ENCODE data around the gene RAX.

Gene RAX

DNA sequence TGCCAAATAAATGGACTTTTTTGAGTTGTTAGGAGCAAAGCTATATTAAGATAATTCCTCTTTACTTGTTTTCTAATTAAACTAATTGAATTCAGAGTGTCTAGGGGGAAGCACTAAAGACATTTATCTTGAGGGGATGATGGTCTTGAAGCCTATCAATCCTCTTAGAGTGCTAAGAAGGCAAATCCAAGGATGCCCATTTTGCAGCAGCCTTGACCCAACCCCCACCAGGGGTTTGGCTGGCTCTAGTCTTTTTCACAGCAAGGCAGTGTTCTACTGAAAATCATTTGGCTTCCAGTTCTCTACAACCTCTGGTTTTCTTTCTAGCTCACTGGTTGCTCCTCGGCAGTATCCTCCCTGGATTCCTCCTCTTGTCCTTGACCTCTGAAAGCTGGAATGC, 6.5 kb upstream of the RAX start:
- Mint-ChIP-seq H3K27ac (no peak overlapping the region), H3K9me3 (no peaks in the 10 kb centered on the region), H3K36me3 (no peaks in the 10 kb centered on the region), H3K4me3 (no peak overlapping the region), H3K4me1 (peaks cover 1% of the 10 kb centered on the region)
- ATAC-seq (no peak), DNase-seq (ENCODE audit: low spot score in 2 of 2) (no peak)

DNA sequence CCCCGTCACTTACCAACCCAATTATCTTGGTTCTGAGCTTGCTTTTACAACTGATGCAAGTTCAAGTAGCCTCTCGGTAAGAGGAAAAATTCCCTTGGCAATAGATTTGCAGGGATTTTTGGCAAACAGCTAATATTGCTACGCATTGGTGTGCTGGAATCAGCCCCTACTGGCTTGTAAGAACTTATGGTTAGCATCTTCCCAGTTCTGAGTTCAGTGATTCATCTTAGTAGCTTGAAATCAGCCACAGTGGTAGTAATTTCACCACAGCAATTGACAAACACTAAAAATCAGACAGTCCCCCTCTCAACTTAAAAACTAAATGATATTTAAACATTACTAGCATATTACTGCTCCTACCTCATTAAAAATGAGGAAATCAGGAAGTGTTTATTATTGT, 5.9 kb upstream of the RAX start:
- ATAC-seq (peak; percentile 70), DNase-seq (ENCODE audit: low spot score in 2 of 2) (no peak)
- Mint-ChIP-seq H3K27ac (no peak overlapping the region), H3K36me3 (no peaks in the 10 kb centered on the region), H3K9me3 (no peaks in the 10 kb centered on the region), H3K4me3 (no peak overlapping the region), H3K4me1 (peaks cover 7% of the 10 kb centered on the region)

DNA sequence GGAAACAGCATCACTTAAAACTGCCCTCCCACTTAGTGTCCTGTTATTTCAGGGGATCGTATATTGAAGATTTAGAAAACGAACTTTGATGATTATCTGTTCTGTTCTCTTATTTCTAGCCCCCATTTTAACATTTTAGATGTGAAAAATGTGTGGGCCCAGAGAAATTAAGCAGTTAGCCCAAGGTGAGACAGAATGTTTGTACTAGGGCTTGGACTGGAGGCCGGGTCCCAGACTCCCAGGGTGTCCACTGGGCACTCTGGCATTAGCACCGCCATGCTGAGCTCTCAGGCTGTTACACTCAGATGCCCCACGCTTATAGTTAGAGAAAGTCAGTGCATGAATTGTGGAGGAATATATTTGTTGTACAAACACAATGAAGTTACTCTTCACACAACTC, 5.5 kb upstream of the RAX start:
- Mint-ChIP-seq H3K4me3 (no peak overlapping the region), H3K27ac (no peak overlapping the region), H3K9me3 (no peaks in the 10 kb centered on the region), H3K4me1 (peaks cover 11% of the 10 kb centered on the region), H3K36me3 (no peaks in the 10 kb centered on the region)
- no peak for ATAC-seq
- no peak for DNase-seq (ENCODE audit: low spot score in 2 of 2)

GRCh38 chr18:59276047-59276446, 2.8 kb upstream of the RAX start:
- H3K27ac Mint-ChIP-seq, result no peak overlapping the region
- H3K4me3 Mint-ChIP-seq, result no peak overlapping the region
- peaks cover 16% of the 10 kb centered on the region for H3K4me1 Mint-ChIP-seq
- H3K9me3 Mint-ChIP-seq, result no peaks in the 10 kb centered on the region
- no peak for ATAC-seq
- H3K36me3 Mint-ChIP-seq, result no peaks in the 10 kb centered on the region
- DNase-seq (ENCODE audit: low spot score in 2 of 2), result no peak

DNA sequence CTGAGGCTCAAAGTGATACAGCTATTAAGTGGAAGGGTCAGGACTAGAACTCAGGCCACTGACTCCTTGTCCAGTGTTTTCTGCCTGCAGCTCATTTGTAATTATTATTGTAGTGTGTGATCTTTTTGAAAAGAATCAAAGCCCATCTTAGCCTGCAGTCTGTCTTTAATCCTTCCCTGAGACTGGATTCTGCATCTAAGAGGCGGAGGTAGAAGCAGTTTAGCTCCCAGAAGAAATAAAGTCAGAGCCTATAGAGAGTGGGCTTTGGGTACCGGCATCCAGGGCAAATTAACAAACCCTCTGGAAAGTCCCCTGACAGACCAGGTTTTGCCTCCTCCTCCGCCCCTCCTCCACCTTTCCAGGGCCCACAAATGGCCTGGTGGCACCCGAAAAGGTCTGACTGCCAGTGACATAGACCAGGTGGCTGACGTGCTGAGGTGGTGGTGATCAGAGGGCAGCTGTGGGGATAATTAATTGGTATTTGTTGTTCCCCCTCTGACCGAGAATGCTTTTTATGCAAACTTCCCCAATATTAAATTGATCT, 2.2 kb upstream of the RAX start:
- ATAC-seq, result no peak
- Mint-ChIP-seq H3K9me3 (no peaks in the 10 kb centered on the region), H3K4me3 (no peak overlapping the region), H3K27ac (no peak overlapping the region), H3K36me3 (no peaks in the 10 kb centered on the region), H3K4me1 (peaks cover 16% of the 10 kb centered on the region)
- DNase-seq (ENCODE audit: low spot score in 2 of 2), result no peak

DNA sequence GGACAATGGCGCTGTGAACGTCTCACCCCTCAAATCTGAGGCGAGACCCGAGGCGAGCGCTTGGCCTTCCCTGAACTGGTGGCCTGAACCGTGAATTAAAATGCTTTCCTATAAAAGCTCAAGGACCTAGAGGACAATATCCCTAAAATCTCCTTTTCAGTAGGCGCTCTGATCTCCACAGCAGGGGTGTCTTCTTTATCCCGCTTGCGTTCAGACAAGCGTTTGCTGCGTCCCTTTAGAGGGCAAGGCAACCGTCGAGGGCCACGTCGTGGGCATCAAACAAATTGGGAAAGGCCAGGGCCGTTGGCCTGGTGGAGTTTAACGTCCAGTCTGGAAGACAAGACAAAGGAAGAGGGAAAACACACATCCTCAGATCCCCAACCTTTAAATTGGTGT, 1.3 kb upstream of the RAX start:
- no peak overlapping the region for H3K27ac Mint-ChIP-seq
- DNase-seq (ENCODE audit: low spot score in 2 of 2) (no peak), ATAC-seq (no peak)
- no peaks in the 10 kb centered on the region for H3K36me3 Mint-ChIP-seq
- H3K4me1 Mint-ChIP-seq, result peaks cover 20% of the 10 kb centered on the region
- H3K9me3 Mint-ChIP-seq, result no peaks in the 10 kb centered on the region
- H3K4me3 Mint-ChIP-seq, result no peak overlapping the region

- H3K27ac Mint-ChIP-seq, result no peak overlapping the region
- peak overlapping the region; percentile 30 for H3K4me3 Mint-ChIP-seq
- ATAC-seq (no peak), DNase-seq (ENCODE audit: low spot score in 2 of 2) (no peak)
- no peaks in the 10 kb centered on the region for H3K36me3 Mint-ChIP-seq
- peaks cover 22% of the 10 kb centered on the region for H3K4me1 Mint-ChIP-seq
- no peaks in the 10 kb centered on the region for H3K9me3 Mint-ChIP-seq
These were observed 692 bp upstream of the RAX start for GRCh38 chr18:59273759-59274532.

DNA sequence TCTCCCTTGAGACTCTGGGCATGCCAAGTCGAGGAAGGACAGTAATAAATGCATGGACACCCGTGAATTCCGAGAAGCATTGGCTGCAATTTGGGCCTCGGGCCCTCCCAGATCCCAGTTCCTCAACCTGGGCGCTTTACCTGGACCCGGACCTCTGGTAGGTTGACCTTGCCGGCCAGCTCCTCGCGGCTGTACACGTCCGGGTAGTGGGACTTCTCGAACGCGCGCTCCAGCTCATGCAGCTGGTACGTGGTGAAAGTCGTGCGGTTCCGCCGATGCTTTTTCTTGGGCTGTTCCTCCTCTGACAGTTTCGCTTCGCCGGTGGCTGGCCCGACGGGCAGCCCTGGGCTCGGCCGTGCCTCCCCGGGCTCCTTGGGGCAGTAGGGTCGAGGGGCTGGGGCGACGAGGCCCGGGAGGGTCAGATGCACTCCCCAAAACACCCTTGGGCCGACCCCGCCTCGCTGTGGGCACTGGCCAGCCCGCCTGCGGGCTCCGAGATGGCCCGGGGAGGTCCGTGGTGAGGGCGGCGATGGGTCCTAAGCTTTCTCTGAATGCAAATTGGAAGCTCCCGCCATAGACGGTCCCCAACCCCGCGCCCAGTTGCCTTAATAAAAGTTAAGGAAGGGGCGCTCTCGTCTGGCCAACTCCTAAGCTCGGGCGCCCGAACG, 899 bp downstream of the RAX start:
- no peak for ATAC-seq
- H3K9me3 Mint-ChIP-seq, result no peaks in the 10 kb centered on the region
- H3K36me3 Mint-ChIP-seq, result no peaks in the 10 kb centered on the region
- no peak overlapping the region for H3K4me3 Mint-ChIP-seq
- DNase-seq (ENCODE audit: low spot score in 2 of 2), result no peak
- H3K27ac Mint-ChIP-seq, result no peak overlapping the region
- peaks cover 32% of the 10 kb centered on the region for H3K4me1 Mint-ChIP-seq

GRCh38 chr18:59271606-59272220, 1.5 kb downstream of the RAX start:
- Mint-ChIP-seq H3K36me3 (no peaks in the 10 kb centered on the region), H3K27ac (no peak overlapping the region), H3K9me3 (no peaks in the 10 kb centered on the region), H3K4me1 (peaks cover 32% of the 10 kb centered on the region), H3K4me3 (no peak overlapping the region)
- ATAC-seq, result no peak
- DNase-seq (ENCODE audit: low spot score in 2 of 2), result no peak

DNA sequence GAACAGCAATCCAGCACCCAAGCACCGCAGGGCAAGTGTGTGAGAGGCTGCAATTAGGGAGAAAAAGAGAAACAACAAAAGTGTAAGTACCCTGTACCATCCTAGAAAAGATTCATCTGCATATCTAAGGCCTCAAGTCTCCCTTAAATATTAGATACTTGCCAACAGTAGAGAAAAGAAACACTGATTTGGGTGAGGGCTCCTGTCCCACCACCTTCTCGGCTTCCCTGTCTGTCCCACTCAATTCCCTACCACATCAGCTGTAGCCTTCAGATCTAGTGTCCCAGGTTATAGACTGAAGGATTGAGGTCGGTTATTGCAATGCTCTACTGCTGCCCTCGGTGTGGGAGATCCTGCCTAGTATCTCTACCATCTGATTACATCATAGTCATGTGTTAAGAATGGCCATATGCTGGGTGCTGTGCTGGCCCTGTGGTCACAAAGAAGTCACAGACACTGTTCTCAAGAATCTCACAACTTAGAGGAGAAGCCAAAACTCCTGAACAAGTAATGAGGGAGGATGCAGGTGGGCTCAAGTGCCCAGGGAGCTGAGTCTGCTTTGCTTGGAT, 2.5 kb downstream of the RAX start:
- Mint-ChIP-seq H3K36me3 (no peaks in the 10 kb centered on the region), H3K4me1 (peaks cover 32% of the 10 kb centered on the region), H3K9me3 (no peaks in the 10 kb centered on the region), H3K4me3 (no peak overlapping the region), H3K27ac (no peak overlapping the region)
- DNase-seq (ENCODE audit: low spot score in 2 of 2) (no peak), ATAC-seq (no peak)

- ATAC-seq (no peak), DNase-seq (ENCODE audit: low spot score in 2 of 2) (no peak)
- Mint-ChIP-seq H3K36me3 (no peaks in the 10 kb centered on the region), H3K9me3 (no peaks in the 10 kb centered on the region), H3K4me3 (peak overlapping the region; percentile 54), H3K4me1 (peaks cover 30% of the 10 kb centered on the region), H3K27ac (no peak overlapping the region)
These were observed 3.6 kb downstream of the RAX start for GRCh38 chr18:59269563-59270119.

- ATAC-seq (peak; percentile 78), DNase-seq (ENCODE audit: low spot score in 2 of 2) (peak; percentile 33 to 63)
- no peaks in the 10 kb centered on the region for H3K9me3 Mint-ChIP-seq
- H3K4me1 Mint-ChIP-seq, result peaks cover 24% of the 10 kb centered on the region
- peak overlapping the region; percentile 54 for H3K4me3 Mint-ChIP-seq
- H3K27ac Mint-ChIP-seq, result no peak overlapping the region
- no peaks in the 10 kb centered on the region for H3K36me3 Mint-ChIP-seq
These were observed 4.3 kb downstream of the RAX start for GRCh38 chr18:59268721-59269562.

DNA sequence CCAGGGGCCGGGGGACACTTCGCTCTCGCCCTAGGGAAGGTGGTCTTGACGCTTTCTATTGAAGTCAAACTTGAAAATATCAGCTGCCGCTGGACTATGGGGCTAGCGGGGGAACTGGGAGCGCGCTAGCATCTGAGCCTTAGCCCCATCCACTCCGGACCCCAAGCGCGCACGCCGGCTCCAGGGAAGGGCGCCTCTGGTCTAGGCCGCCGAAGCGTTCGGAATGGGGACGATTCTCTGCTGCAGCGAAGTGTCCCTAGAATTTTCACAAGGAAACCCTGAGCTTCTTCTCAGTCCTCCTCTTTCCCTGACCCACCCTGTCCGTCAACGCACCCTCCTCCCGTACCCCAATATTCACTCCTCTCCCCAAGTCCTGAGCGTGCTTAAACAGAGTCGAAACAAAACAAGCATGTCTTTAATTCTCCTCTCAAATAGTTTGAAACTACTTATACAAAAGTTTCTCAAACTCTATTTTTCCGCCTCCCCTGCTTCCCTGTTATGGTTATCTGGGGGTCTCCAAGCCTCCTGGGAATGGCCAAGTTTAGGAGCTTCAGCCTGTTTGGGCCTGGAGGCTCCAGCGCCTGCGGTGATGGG, 5.0 kb downstream of the RAX start:
- H3K36me3 Mint-ChIP-seq, result no peaks in the 10 kb centered on the region
- ATAC-seq, result no peak
- peaks cover 22% of the 10 kb centered on the region for H3K4me1 Mint-ChIP-seq
- no peak for DNase-seq (ENCODE audit: low spot score in 2 of 2)
- H3K4me3 Mint-ChIP-seq, result peak overlapping the region; percentile 54
- H3K27ac Mint-ChIP-seq, result no peak overlapping the region
- no peaks in the 10 kb centered on the region for H3K9me3 Mint-ChIP-seq

DNA sequence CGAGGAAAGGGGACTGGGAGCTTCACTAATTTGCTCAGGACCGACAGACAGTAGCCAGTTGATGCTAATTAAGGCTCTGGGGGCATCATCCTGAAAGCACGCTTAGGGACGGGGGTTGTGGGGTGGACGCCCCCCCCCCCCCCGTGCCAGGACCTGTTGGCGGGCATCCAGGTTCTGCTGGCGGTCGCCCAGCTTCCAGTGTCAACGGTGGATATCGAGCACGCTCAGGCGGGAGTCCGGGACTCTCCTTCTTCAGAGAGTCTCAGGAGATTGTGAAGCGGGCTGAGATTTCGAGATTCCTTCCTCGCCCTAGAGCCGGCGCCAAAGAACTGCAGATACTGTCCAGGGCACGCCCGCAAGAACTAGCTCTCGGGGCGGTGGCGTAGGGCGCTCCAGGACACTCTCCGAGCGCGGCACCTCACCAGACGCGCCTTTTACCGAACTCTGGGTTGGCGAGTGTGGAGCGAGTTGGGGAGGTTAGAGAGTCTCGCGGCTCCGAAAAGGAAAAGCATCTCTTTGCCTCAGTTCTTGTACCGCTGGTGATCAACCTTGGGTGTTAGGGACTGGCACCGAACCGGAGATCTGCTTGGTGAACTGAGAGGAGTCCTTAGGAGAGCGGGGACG, 5.6 kb downstream of the RAX start:
- Mint-ChIP-seq H3K27ac (no peak overlapping the region), H3K4me3 (no peak overlapping the region), H3K36me3 (no peaks in the 10 kb centered on the region), H3K4me1 (peaks cover 22% of the 10 kb centered on the region), H3K9me3 (no peaks in the 10 kb centered on the region)
- ATAC-seq, result no peak
- DNase-seq (ENCODE audit: low spot score in 2 of 2), result no peak

All from stimulated activated effector memory CD8-positive, alpha-beta T cell treated with anti-CD3 and anti-CD28 coated beads, Interleukin-12 subunit alpha, Interleukin-12 subunit beta, amount 100 ng/mL, for 72 hours (primary cell).